GM19463 (cell line): Measurements from ENCODE around the gene STAB2.

Experiments used
- ATAC-seq: cut with Tn5 transposase; IDR thresholded peaks from one replicate; pipeline ENCODE4 v1.9.1; 2021; ENCODE audit warnings: mild to moderate bottlenecking, moderate library complexity; ENCODE audit not compliant: unreplicated experiment

The STAB2 gene

DNA sequence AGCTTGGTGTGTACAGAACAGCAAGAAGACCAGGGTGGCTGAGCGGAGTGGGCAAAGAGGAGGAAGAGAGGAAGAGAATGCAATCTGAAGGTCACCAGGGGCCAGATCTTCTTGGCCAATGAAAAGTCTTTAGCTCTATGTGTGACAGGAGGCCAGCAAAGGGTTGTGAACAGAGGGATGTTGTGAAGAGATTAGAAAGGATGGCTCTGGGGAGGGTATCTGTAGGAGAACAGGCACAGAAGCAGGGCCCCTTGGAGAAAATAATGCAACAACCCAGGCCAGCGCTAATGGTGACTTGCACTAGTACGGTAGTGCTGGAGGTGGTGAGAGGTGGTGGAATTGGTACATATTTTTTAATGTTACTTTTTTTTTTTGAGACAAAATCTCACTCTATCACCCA is 156.7 kb downstream of the STAB2 start:
- no peak for ATAC-seq

DNA sequence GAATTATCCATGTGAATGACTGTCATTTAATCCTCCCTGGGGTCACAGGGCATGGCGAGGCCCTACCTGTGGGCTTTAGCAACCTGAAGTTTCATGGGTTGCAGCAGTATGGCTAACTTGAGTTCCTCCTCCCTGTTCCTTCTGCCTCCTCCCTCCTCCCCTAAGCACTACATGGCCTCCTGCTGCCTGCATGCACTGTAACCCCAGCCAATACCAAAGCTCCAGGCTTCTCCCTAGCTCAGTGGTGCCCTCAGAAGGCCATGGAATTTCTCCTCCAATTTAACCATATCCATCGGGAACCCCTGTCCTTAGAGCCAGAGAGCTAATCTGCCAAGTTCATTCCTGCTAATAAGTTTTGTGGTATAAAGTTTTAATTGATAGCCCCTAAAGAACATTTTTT is 158.9 kb downstream of the STAB2 start:
- ATAC-seq: no peak

DNA sequence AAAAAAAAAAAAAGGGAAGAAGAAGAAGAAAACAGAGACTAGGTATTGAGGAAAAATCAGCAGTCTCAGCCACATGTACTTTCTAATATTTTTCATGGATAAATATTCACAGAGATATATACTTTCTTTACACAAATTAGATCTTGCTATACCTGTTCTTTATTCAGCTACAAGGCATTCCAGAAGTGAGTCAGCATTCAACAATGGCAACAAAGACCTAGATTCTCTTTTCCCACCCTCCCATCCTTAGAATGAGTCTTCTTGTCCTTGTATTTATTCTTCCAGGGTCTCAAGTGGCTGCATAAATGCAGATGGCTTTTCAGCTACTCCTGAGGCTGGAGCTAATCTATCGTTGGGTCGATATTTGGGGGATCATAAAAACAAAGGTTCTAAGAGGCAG is 160.9 kb downstream of the STAB2 start:
- ATAC-seq: no peak

DNA sequence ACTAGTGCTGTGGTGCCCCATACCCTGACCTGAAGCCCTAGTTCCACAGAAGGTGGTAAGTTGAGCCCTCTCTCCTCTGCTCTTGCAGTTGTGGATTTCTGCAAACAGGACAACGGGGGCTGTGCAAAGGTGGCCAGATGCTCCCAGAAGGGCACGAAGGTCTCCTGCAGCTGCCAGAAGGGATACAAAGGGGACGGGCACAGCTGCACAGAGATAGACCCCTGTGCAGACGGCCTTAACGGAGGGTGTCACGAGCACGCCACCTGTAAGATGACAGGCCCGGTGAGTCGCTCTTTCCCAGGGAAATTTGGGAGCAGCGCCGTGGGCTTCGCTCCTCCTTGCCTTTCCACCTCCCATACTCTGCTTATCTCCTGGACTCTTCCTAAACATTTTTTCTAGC is 161.8 kb downstream of the STAB2 start:
- ATAC-seq: no peak

DNA sequence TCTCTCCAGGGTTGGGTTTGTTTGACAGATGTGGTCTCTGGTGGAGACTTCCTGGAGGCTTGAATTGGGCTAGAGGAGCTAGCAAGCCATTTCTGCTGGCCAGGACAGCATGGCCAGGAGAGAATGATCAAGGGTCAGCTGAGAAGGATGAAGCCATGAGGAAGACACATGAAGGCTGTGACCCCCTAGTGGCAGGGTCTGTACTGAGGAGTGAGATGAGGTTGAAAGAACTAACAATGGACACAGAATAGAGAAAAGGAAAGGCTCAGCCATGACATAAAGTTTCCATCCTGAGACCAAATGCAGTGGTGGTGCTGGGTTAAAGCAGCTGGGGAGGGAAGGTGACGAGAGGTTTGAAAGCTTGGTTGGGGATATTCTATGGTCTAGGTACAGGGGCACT is 164.1 kb downstream of the STAB2 start:
- no peak for ATAC-seq

DNA sequence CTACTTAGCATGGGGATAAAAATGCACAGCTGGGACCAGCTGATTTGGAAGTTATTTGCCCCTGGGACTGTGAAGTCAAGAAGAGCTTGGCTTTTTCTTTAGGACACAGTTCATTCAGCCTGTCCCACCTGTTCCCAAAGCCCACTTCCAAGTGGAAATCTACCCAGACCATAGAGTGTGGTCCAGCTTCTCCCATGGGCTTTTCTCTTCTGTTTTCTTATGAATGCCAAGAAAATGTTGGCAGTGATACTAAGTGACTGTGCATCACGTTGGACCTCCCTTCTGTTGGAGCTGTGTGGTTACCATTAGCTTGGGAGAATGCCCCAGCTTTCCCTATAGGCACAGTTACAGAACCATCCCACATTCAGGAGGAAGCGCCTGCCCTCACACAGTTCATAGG is 164.5 kb downstream of the STAB2 start:
- ATAC-seq: no peak

DNA sequence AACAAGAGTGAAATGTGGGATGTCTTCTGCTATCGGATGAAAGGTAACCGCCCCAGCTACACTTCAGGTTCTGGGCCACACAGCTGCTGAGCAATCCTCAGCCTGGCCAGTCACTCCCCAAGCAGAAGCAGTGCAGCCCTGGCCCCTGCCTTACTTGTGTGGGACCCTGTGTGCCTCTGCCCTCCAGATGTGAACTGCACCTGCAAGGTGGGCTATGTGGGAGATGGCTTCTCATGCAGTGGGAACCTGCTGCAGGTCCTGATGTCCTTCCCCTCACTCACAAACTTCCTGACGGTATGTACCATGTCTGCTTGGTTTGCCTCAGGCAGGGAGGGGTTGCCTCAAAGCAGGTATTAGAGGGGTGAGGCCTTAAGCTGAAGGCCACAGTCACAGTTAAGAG is 168.4 kb downstream of the STAB2 start:
- no peak for ATAC-seq

DNA sequence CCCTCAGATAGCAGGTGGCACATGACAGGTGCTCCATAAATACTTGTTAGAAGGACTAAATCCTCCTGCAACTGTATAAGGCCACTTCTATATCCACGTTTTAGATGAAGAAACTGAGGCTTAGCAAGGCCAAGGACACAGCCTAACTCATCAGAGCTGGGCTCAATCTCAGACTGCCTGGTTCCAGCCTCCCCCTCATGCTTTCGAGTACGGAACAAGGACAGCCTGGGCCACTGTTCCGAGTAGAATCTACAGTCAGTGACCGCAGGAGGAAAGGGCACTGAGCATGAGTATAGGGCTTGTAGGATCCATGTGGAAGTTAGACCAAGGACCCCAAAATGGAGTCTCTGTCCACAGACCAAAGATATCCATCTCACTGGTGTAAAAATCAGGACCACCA is 169.4 kb downstream of the STAB2 start:
- ATAC-seq: no peak

DNA sequence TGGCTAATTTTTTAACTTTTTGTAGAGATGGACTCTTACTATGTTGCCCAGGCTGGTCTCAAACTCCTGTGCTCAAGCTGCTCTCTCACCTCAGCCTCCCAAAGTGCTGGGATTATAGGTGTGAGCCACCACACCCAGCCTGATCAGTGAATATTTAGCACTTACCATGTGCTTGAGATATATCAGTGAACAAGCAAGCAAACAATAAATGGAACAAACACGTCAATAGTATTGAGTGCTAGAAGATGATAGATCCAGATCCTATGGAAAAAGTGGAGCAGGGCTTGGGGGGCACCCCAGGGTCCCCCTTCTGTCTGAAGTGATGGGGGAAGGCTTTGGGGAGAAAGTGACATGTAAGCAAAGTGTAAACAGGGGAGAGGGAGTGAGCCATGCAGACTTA is 170.2 kb downstream of the STAB2 start:
- no peak for ATAC-seq

DNA sequence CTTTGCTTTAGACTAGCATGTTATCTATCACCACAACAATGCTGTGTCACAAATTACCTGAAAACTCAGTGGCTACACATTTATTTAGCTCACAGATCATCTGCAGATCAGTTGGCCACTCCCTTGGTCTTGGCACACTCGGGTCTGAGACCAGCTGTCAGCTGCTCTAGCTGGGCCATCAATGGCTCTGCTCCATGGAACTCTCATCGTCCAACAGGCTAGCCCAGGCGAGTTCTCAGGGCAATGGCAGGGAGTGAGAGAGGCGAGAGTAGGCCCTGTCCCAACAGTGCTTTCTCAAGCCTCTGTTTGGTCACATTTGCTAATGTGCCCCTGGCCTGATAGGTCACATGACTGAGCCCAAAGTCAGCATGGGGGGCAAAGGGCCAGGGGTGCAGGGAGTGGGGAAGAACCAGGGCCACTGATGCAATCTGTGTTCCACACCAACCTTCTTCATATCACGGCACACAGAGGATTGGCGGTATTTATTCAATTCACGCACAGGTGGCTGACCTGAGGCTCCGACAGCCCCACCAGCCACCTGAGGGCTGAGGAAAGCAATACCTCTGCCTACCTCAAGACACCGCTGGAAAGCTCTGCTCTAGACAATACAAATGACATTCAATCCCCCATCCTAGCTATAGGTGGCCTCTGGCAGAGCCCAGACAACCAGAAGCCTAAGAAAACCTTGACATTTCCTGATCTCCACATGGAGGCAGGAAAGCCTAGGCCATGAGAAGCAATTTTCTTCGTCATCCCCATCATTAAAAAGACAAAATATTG is 171.4 kb downstream of the STAB2 start:
- no peak for ATAC-seq

DNA sequence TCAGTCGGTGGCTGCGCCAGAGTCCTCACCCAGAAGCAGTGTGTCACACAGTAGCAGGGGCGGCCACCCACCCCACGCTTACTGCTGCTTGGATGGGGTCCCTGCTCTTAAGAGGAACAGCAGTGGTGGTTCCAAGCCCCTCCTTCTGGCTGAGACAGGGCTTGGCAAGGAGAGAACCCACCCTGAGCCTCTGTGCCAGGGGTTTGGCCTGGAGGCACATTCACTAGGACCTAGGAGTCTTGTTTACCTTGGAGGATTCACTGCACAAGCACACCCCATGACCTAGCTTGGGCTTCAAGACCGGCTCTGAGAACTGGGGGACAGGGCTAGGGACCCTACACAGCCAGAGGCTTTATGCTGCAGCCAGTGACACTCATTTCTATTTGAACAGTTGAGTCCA is 175.4 kb downstream of the STAB2 start:
- ATAC-seq: no peak

DNA sequence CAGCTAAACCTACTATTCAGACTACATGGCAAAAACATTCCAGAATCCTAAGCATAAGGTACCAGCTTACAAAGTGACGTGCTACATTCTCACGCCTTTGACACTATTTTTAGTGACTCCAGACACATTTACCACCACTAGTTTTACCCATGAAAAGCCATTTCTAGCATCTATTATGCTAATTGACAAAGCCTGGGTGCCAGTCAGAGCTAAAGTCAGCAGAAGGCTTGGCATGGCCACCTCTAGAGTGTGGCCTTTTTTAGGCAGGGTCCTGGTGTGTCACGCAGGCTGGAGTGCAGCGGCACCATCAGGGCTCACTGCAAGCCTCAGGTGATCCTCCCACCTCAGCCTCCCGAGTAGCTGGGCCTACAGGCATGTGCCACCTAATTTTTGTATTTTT is 178.2 kb downstream of the STAB2 start:
- no peak for ATAC-seq

DNA sequence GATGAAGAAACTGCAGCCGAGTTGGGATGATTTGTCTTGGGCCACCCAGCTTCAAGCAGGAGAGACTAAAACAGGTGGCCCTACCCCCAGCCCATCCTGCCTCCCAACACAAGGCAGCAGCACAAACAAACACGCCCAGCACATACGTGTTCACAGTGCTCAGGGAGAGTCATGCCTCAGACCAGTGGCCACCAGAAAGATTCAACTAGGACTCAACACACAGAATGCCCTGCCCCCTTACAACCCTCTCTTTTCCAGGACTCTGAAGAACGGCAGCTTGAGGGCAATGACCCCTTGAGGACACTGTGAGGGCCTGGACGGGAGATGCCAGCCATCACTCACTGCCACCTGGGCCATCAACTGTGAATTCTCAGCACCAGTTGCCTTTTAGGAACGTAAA is 179.0 kb downstream of the STAB2 start:
- ATAC-seq: no peak

DNA sequence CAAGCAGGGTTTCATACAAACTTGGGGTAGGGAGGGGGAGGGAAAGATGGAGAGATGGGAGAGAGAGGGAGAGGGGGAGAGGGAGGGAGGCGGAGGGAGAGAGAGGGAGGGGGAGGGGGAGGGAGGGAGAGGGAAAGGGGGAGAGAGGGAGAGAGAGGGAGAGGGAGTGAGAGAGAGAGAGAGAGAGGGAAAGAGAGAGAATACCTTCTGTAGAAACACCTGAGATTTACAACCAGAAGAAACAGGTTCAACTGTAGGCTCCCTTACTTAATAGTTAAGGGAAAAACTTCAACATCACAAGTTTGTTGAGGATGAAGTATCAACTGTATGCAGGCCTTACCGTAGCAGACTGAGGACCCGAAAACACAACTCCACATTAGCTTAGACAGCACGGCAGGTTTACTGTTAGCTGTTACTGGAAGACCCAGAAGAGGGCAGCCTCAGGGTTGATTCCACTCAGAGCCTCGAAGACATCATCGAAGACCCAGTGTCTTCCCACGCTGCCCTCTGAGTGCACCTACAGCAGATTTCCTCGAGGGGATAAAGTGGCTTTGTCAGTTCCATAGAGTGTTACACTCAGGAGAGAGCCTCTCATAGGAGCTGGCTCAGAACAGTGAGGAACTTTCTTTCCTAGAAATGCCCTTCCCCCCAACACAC is 181.5 kb downstream of the STAB2 start:
- no peak for ATAC-seq

DNA sequence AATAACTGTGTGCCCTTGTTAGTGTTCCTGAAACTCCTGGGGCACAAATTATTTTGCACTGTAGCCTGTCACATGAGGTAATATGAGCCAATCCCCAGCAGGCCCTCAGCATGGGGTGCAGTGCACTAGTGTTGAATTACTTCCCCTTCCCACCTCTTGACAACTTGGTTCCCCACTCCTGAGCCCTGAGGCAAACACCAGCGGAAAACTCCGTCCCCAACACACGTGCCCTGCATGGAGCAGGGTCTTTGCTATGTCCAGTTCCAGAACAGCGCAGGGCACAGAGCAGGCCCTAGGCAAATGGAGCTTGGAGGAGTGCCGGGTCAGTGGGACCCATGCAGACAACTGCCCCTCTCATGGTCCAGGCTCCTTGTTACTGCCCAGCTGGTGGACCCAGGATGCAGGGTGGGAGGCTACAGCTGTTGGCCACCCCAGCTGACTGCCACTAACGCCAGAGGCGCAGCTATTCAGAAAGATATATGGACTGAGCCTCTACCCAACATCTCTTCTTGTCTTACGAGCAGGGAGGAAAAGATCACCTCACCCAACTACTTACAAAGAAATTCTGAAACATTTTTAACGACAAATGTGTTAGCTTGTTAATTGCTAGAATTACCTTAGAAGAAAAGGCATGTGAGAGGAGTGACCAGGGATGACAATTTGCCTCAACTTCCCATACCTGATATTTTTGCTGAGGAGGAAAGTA is 182.3 kb downstream of the STAB2 start:
- ATAC-seq: no peak

DNA sequence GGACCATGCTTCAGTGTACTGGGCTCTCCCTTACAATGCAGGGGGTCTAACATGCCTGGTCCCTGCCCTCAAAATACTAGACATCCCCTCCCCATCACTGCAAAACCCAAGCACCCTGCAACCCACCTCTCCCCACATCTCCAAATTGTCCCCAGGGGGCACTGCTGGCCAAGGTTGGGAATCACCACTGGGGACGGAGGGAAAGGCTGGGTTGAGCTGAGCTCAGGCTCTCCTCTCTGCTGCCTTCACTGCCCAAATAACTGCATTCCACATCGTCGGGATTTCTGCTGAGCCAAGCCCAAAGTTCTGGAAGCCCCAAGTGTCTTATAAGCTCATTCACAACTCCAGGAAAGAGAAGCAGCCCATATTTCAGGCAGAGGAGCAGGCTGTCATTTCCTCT is 184.4 kb downstream of the STAB2 start:
- no peak for ATAC-seq

DNA sequence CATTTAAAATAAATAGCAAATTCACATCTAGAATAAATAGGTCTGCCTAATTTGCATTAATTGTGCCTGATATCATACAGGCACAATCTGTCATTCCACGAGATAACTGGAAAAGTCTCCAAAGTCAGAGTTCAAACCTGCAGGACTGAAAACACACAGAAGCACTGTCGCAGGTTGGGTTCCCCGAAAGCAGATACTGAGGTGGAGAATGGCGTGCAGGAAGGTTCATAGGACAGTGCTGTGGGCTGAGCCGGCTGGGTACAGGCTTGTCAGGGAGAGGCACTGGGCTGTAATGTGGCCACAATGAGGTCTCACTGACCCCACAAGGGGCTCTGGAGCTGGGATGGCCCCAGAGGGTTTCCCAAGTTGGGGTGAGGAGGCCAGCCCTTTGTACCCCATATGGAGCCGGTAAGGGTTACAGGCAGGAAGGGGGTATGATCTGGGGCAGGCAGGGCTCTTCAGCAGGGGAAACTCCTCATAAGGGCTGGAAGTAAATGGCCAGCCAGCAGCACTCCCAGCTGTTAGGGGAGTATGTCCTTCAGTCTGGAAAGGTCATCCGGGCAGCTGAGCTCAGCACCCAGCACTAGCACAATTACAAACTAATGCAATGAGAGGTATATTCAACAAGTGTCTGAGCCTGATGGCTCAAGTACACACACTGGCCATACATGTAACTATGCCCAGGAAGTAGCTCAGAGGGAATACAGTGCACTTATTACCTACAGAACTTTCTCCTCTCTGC is 185.5 kb downstream of the STAB2 start:
- ATAC-seq: no peak

DNA sequence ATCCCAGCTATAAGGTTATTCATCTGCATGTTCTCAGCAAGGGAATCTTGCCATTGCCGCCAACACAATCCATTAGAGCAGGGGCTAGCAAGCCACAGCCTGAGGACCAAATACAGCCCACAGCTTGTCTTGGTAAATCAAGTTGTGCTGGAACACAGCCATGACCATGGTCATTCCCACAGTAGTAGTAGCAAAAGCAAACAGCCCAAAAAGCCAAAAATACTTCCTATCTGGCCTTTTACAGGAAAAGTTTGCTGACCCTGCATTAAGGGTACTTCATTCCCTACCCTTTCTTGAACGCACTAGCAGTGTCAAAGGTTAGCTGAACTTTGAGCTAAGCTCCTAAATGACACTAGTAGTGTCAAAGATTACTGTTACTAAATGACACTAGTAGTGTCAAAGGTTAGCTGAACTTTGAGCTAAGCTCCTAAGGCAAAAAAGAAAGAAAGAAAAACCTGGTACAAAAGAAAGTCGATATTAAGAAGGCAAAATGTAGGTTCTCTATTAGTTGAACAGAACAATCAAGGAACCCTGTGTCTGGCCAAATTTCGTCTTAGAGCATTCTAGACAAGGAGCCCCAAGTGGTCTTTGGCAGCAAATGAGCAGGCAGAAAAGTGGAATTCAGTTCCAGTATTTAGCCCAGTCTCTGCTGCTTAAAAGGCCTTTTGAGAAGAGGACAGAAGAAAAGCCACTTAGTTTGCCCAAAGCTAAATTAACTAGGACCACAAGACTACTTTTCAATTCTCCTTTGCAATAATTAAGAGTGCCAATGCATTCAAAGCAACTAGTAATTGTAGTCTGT is 186.2 kb downstream of the STAB2 start:
- no peak for ATAC-seq

DNA sequence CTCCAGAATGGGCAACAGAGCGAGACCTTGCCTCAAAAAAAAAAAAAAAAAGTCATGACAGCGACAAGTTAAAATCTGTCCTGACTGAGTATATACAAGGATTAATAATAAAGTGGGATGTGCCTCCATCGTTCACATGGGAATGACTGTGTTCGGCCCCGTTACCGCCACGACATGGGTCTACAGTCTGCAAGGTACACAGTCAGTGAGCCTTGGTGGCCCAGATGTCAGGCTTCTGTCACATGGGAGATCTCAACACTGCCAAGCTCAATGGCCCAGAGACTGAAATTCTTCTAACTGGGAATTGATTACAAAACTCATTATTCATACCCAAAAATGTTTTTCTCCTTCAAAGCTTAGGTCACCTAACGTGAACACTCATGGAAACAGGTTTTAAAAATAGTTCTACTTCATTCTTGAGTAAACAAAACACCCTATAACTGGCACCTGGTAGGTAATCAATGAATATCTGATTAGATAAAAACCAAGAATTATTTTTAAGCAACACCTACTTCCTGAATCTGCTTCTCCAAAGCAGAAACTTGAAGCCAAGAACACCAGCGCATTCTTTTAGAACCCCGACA is 188.0 kb downstream of the STAB2 start:
- no peak for ATAC-seq

DNA sequence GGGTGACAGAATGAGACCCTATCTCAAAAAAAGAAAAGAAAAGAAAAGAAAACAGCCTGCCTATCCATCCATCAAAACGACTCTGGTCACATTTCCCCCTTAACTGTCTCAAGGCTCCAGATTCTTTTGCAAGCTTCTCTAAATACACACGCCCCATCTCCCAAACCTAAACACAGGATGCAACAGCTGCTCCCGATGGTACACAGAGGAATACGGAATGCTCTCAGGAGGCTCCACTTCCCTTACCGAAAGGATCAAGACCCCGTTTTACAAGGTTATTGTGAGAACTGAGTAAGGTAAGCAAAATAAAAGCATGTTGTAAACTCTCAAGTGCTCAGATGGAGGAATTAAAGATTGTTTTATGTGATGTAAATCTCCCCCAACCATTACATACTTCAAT is 191.7 kb downstream of the STAB2 start:
- ATAC-seq: no peak
